Neural progenitor cell (in vitro differentiated cells): ENCODE data around the gene DKK1. TPM values are rescaled to one million over a fixed set of nuclear protein-coding genes. Genes with fewer than 3 reads are reported as not detected.

ENCODE experiments used
- DNase-seq: peaks from one replicate; pipeline ENCODE4 v3.0.0-alpha.2; 2016; ENCODE audit warnings: low spot score
- H2AFZ ChIP-seq: fragments of 200-600 bp; sonication (generic); replicated peaks from 2 replicates; pipeline ENCODE4 v1.6.1; 2016; ENCODE audit warnings: antibody characterized with exemption
- H3F3A ChIP-seq: fragments of 200-600 bp; sonication (generic); 2 replicates; pipeline ENCODE4 v1.6.1; 2016; ENCODE audit warnings: antibody characterized with exemption, low read depth
- H3K27ac ChIP-seq: fragments of 200-600 bp; sonication (generic); 2 replicates; pipeline ENCODE4 v1.5.1; 2016; ENCODE audit warnings: mild to moderate bottlenecking
- H3K27me3 ChIP-seq: fragments of 200-600 bp; sonication (generic); 2 replicates; pipeline ENCODE4 v1.6.1; 2016; ENCODE audit warnings: mild to moderate bottlenecking, moderate library complexity
- H3K36me3 ChIP-seq: fragments of 200-600 bp; sonication (generic); 2 replicates; pipeline ENCODE4 v1.5.1; 2016
- H3K4me1 ChIP-seq: fragments of 200-600 bp; sonication (generic); 2 replicates; pipeline ENCODE4 v1.6.1; 2016; ENCODE audit warnings: mixed run types
- H3K4me2 ChIP-seq: fragments of 200-600 bp; sonication (generic); 2 replicates; pipeline ENCODE4 v1.6.1; 2016
- H3K4me3 ChIP-seq: fragments of 200-600 bp; sonication (generic); 2 replicates; pipeline ENCODE4 v1.5.1; 2016
- H3K79me2 ChIP-seq: fragments of 200-600 bp; sonication (generic); 2 replicates; pipeline ENCODE4 v1.6.1; 2016; ENCODE audit warnings: low read depth
- H3K9ac ChIP-seq: fragments of 200-600 bp; sonication (generic); 2 replicates; pipeline ENCODE4 v1.6.1; 2016
- H3K9me3 ChIP-seq: fragments of 200-600 bp; sonication (generic); 2 replicates; pipeline ENCODE4 v1.5.1; 2016; ENCODE audit warnings: low read depth
- H4K20me1 ChIP-seq: fragments of 200-600 bp; sonication (generic); 2 replicates; pipeline ENCODE4 v1.6.1; 2016; ENCODE audit warnings: low read depth
- H3K27ac Mint-ChIP-seq: 3 replicates; pipeline ENCODE4 v1.8.0; 2021; ENCODE audit warnings: mixed read lengths
- H3K27me3 Mint-ChIP-seq: 2 replicates; pipeline ENCODE4 v1.8.0; 2022; ENCODE audit warnings: low read depth, mild to moderate bottlenecking, inconsistent platforms, moderate library complexity, mixed read lengths; ENCODE audit not compliant: insufficient read depth
- H3K36me3 Mint-ChIP-seq: 3 replicates; pipeline ENCODE4 v1.8.0; 2021; ENCODE audit warnings: mixed read lengths
- H3K4me1 Mint-ChIP-seq: 3 replicates; pipeline ENCODE4 v1.8.0; 2021; ENCODE audit warnings: mixed read lengths
- H3K4me3 Mint-ChIP-seq: 3 replicates; pipeline ENCODE4 v1.8.0; 2021; ENCODE audit warnings: mild to moderate bottlenecking, moderate library complexity, mixed read lengths
- H3K9me3 Mint-ChIP-seq: 3 replicates; pipeline ENCODE4 v1.8.0; 2020; ENCODE audit warnings: mixed read lengths
- EZH2 ChIP-seq: fragments of 200-600 bp; sonication (generic); IDR thresholded peaks from 2 replicates; pipeline ENCODE4 v1.6.1; 2017; ENCODE audit warnings: antibody characterized with exemption, mild to moderate bottlenecking, moderate library complexity
- EZH2phosphoT487 ChIP-seq: fragments of 200-600 bp; sonication (generic); IDR thresholded peaks from 2 replicates; pipeline ENCODE4 v1.6.1; 2017; ENCODE audit warnings: antibody characterized with exemption
- total RNA-seq: library from RNA; depleted of rRNA; stranded (reverse); fragments of >200 nt; gene quantifications from 2 replicates; pipeline ENCODE4 v1.2.3, GENCODE V29; 2015; ENCODE audit warnings: low replicate concordance
- TF ChIP-seq, protein P1 (sequence below): fragments of 200-600 bp; sonication (generic); IDR thresholded peaks from 2 replicates; pipeline ENCODE4 v1.5.1; 2017; ENCODE audit warnings: antibody characterized with exemption, mild to moderate bottlenecking

Gene DKK1
- total RNA-seq, 1 donor from 2014 or later: 16.1 TPM

DNA sequence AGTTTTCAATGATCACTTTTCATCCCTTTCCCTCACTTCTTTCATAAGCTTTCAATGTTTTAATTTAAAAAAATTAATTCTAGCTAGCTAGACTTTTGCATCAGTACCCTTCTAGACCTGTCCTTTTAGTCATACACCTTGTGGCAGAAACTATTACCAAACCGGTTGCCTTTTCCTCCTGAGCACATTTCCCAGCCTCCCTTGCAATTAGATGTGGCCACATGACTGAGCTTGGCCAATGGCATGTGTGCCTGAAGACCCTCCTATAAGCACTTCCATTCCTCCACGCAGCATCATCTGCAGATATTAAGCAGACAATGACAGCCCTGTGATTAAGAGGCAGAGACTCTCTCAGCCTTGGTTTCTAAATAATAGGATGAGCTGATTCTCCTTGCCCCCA, 12.3 kb downstream of the DKK1 start:
- Histone ChIP-seq H2AFZ (no peak overlapping the region), H3K27ac (no peak overlapping the region), H3K4me2 (no peak overlapping the region), H3K79me2 (no peaks in the 10 kb centered on the region), H3K27me3 (no peaks in the 10 kb centered on the region), H3K4me3 (no peak overlapping the region), H3K36me3 (no peaks in the 10 kb centered on the region), H3K9ac (no peak overlapping the region), H4K20me1 (no peaks in the 10 kb centered on the region), H3F3A (peaks cover 4% of the 10 kb centered on the region), H3K9me3 (no peaks in the 10 kb centered on the region), H3K4me1 (peaks cover 5% of the 10 kb centered on the region)
- Mint-ChIP-seq H3K36me3 (no peaks in the 10 kb centered on the region), H3K9me3 (no peaks in the 10 kb centered on the region), H3K27me3 (no peaks in the 10 kb centered on the region), H3K27ac (no peak overlapping the region), H3K4me3 (no peak overlapping the region), H3K4me1 (no peaks in the 10 kb centered on the region)
- no peak for DNase-seq
- no peak for TF ChIP-seq EZH2phosphoT487
- TF ChIP-seq, protein P1, sequence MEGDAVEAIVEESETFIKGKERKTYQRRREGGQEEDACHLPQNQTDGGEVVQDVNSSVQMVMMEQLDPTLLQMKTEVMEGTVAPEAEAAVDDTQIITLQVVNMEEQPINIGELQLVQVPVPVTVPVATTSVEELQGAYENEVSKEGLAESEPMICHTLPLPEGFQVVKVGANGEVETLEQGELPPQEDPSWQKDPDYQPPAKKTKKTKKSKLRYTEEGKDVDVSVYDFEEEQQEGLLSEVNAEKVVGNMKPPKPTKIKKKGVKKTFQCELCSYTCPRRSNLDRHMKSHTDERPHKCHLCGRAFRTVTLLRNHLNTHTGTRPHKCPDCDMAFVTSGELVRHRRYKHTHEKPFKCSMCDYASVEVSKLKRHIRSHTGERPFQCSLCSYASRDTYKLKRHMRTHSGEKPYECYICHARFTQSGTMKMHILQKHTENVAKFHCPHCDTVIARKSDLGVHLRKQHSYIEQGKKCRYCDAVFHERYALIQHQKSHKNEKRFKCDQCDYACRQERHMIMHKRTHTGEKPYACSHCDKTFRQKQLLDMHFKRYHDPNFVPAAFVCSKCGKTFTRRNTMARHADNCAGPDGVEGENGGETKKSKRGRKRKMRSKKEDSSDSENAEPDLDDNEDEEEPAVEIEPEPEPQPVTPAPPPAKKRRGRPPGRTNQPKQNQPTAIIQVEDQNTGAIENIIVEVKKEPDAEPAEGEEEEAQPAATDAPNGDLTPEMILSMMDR: no peak
- TF ChIP-seq EZH2: no peak

DNA sequence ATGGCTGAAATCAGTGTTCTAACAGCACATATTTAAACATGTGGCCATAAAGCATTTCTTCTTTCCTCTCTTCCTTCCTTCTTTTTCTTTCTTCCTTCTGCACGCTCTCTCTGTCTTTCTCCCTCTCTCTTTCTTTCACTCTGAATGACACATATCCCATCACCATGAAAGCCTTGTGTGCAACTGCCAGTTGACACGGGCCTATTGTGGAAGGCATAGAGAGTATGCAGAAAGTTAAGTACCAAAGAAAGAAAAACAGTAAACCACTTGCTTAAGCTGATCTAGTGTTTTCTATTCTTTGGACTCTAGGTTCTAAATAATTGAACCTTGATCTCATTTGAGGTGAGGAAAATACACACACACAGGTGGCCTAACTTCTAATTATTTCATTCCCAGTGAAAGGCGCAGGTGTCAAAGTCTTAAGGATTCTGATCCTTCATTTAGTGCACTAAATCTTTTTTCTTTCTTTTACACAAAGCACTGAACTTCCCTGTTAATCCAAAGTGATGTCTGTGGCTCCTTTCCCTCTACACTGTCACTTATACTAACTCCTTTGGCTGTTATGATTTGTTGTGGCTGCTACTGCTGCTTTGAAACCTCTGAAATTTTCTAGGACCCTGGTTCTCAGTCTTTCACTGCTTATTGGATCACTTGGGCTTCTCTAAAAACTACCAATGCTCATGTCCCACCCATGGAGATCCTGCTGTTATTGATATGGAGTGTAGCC, 17.7 kb downstream of the DKK1 start:
- peaks cover 18% of the 10 kb centered on the region for H3K4me1 Mint-ChIP-seq
- DNase-seq: peak; percentile 40
- H3K27ac Mint-ChIP-seq: peak overlapping the region; percentile 13
- no peaks in the 10 kb centered on the region for H3K36me3 Mint-ChIP-seq
- no peaks in the 10 kb centered on the region for H4K20me1 ChIP-seq
- H3K9ac ChIP-seq: no peak overlapping the region
- peaks cover 15% of the 10 kb centered on the region for H3F3A ChIP-seq
- H3K27ac ChIP-seq: peak overlapping the region; percentile 46
- H3K4me3 ChIP-seq: no peak overlapping the region
- no peaks in the 10 kb centered on the region for H3K9me3 Mint-ChIP-seq
- peaks cover 22% of the 10 kb centered on the region for H3K4me1 ChIP-seq
- H3K4me2 ChIP-seq: peak overlapping the region; percentile 61
- H3K9me3 ChIP-seq: no peaks in the 10 kb centered on the region
- H3K79me2 ChIP-seq: no peaks in the 10 kb centered on the region
- no peaks in the 10 kb centered on the region for H3K36me3 ChIP-seq
- H3K4me3 Mint-ChIP-seq: no peak overlapping the region
- TF ChIP-seq EZH2: no peak
- TF ChIP-seq, protein P1: no peak
- TF ChIP-seq EZH2phosphoT487: peak; percentile 87
- H2AFZ ChIP-seq: no peak overlapping the region
- H3K27me3 Mint-ChIP-seq: no peaks in the 10 kb centered on the region
- no peaks in the 10 kb centered on the region for H3K27me3 ChIP-seq

- Histone ChIP-seq H3K9ac (no peak overlapping the region), H3K79me2 (no peaks in the 10 kb centered on the region), H3K4me3 (no peak overlapping the region), H3F3A (peaks cover 15% of the 10 kb centered on the region), H3K27me3 (no peaks in the 10 kb centered on the region), H3K4me1 (peaks cover 22% of the 10 kb centered on the region), H3K9me3 (no peaks in the 10 kb centered on the region), H2AFZ (no peak overlapping the region), H3K27ac (no peak overlapping the region), H4K20me1 (no peaks in the 10 kb centered on the region), H3K4me2 (no peak overlapping the region), H3K36me3 (no peaks in the 10 kb centered on the region)
- no peak overlapping the region for H3K27ac Mint-ChIP-seq
- H3K4me3 Mint-ChIP-seq: no peak overlapping the region
- H3K4me1 Mint-ChIP-seq: peaks cover 18% of the 10 kb centered on the region
- no peak for DNase-seq
- no peaks in the 10 kb centered on the region for H3K9me3 Mint-ChIP-seq
- no peak for TF ChIP-seq EZH2
- TF ChIP-seq EZH2phosphoT487: no peak
- TF ChIP-seq, protein P1: no peak
- H3K27me3 Mint-ChIP-seq: no peaks in the 10 kb centered on the region
- no peaks in the 10 kb centered on the region for H3K36me3 Mint-ChIP-seq
These were observed 18.7 kb downstream of the DKK1 start for GRCh38 chr10:52332815-52333214.
